Right lobe of liver (tissue), 6 donors: Measurements from ENCODE around the gene GYPE. TPM values are rescaled to one million over a fixed set of nuclear protein-coding genes. Genes with fewer than 3 reads are reported as not detected.
"Not testable (repeated sequence)": the region's sequence is repeated elsewhere in the genome, so short reads cannot be mapped to it uniquely, and the experiment has no call there.

Experiments
- ATAC-seq, 4 donors: fragments of 200-7000 bp; cut with Tn5 transposase; one replicate each; pipeline ENCODE4 v1.9.1; 2020; ENCODE audit warnings: mild to moderate bottlenecking in 4 of 4, moderate library complexity in 4 of 4
- DNase-seq, 3 donors: peaks; one replicate each; pipeline ENCODE4 v3.0.0-alpha.2; 2020
- H3K27ac ChIP-seq, 3 donors: fragments of 200-600 bp; one replicate each; pipeline ENCODE4 v1.8.0; 2022
- H3K27me3 ChIP-seq, 2 donors: fragments of 200-600 bp; one replicate each; pipeline ENCODE4 v1.8.0; 2022
- H3K36me3 ChIP-seq, 4 donors: fragments of 200-600 bp; sonication (generic) in 1 of 4; one replicate each; pipeline versions ENCODE4 v1.5.1 to v1.8.0; 2017 to 2022; ENCODE audit warnings: control low read depth in 1 of 4
- H3K4me1 ChIP-seq, 4 donors: fragments of 200-600 bp; sonication (generic) in 1 of 4; one replicate each; pipeline versions ENCODE4 v1.5.1 to v1.8.0; 2017 to 2022; ENCODE audit warnings: control low read depth in 1 of 4
- H3K4me3 ChIP-seq, 3 donors: fragments of 200-600 bp; one replicate each; pipeline ENCODE4 v1.8.0; 2022
- H3K9me3 ChIP-seq, 4 donors: fragments of 200-600 bp; sonication (generic) in 1 of 4; one replicate each; pipeline versions ENCODE4 v1.5.1 to v1.8.0; 2017 to 2022; ENCODE audit warnings: control low read depth in 1 of 4
- CTCF ChIP-seq, 4 donors: fragments of 200-600 bp in 3 of 4; fragments of 450-650 bp in 1 of 4; IDR thresholded peaks; one replicate each; pipeline versions ENCODE4 v1.5.1 to v1.8.0; 2016 to 2022; ENCODE audit warnings: antibody characterized with exemption in 4 of 4, mild to moderate bottlenecking in 2 of 4
- POLR2A ChIP-seq: fragments of 450-650 bp; IDR thresholded peaks from one replicate; pipeline ENCODE4 v1.6.1; 2017; ENCODE audit warnings: antibody characterized with exemption, mild to moderate bottlenecking
- WGBS: methylation state at CpG from one replicate; pipeline ENCODE4 v1.1.6; 2018; ENCODE audit warnings: low coverage, low lambda C conversion rate; ENCODE audit not compliant: insufficient coverage; ENCODE audit errors: missing lambda C conversion rate; 5-methylcytosine and 5-hydroxymethylcytosine counted together
- intact Hi-C, 2 donors: fragments of 100-400 bp; cut with DNase I; formaldehyde crosslinking; loops; one replicate each; pipeline versions ENCODE4 v1.11.2 to v1.14.1; 2022
- total RNA-seq, 6 experiments: library from RNA; depleted of rRNA in 2 of 6; stranded (reverse); fragments of >200 nt in 2 of 6; fragmentation: NEBNext Ultra II Directional in 3 of 6; extraction: Animal tissue kit (Norgen Biotek cat#: 25700) in 3 of 6; gene quantifications; one replicate each; pipeline versions ENCODE4 v1.1.0 to v1.2.4, GENCODE V29; 2016 to 2023
- donor health status: DM: no; HTN: yes; CAD: no.
- donor health status: DM: no; HTN: no; CAD: no.
- donor health status: DM: no; HTN: no; CAD: no.
- donor health status: DM: no; HTN: yes; CAD: no.
- donor health status: DM: no; HTN: yes; CAD: no.

GYPE gene
- total RNA-seq, 6 experiments from 2014 or later: 1.4 TPM; not detected in 5

- no peak overlapping the region for H3K27ac ChIP-seq
- H3K4me1 ChIP-seq: no peaks in the 10 kb centered on the region
- no peaks in the 10 kb centered on the region for H3K36me3 ChIP-seq
- ATAC-seq (no peak), DNase-seq (no peak)
- H3K9me3 ChIP-seq: no peaks in the 10 kb centered on the region
- no peak overlapping the region for H3K4me3 ChIP-seq
- no peaks in the 10 kb centered on the region for H3K27me3 ChIP-seq
- intact Hi-C loops: no loop called here
- WGBS: 64% methylated on average over 1 of the region's 1 CpG
- TF ChIP-seq POLR2A (no peak), CTCF (IDR thresholded peaks at IDR 0.05) (no peak)
These were observed 46.9 kb downstream of the GYPE start for GRCh38 chr4:143858456-143858855.

GRCh38 chr4:143857391-143858336 is 47.7 kb downstream of the GYPE start:
- H3K27me3 ChIP-seq, H3K27ac ChIP-seq, H3K4me1 ChIP-seq, ATAC-seq, intact Hi-C loops, DNase-seq, H3K9me3 ChIP-seq, H3K4me3 ChIP-seq, H3K36me3 ChIP-seq: not testable (repeated sequence)
- WGBS: 58% methylated on average over 6 of the region's 6 CpGs

GRCh38 chr4:143856017-143856557 is 49.3 kb downstream of the GYPE start:
- H3K36me3 ChIP-seq, H3K4me3 ChIP-seq, H3K27ac ChIP-seq, intact Hi-C loops, DNase-seq, H3K4me1 ChIP-seq, H3K9me3 ChIP-seq, ATAC-seq, H3K27me3 ChIP-seq: not testable (repeated sequence)
- 50% methylated on average over 6 of the region's 6 CpGs for WGBS

- WGBS: 53% methylated on average over 3 of the region's 4 CpGs
- ATAC-seq: not testable (repeated sequence)
These were observed 50.7 kb downstream of the GYPE start for GRCh38 chr4:143854645-143855044.

GRCh38 chr4:143849296-143849695 is 56.1 kb downstream of the GYPE start:
- 63% methylated on average over 2 of the region's 2 CpGs for WGBS

More at GRCh38 chr4:143854645-143855044, 50.7 kb downstream of the GYPE start:
- DNase-seq, H3K27ac ChIP-seq, intact Hi-C loops, H3K4me3 ChIP-seq, H3K4me1 ChIP-seq, H3K9me3 ChIP-seq, H3K36me3 ChIP-seq, H3K27me3 ChIP-seq: not testable (repeated sequence)

GRCh38 chr4:143843506-143843832 is 61.9 kb downstream of the GYPE start:
- DNase-seq, ATAC-seq, H3K4me3 ChIP-seq, H3K9me3 ChIP-seq, H3K27me3 ChIP-seq, H3K27ac ChIP-seq, intact Hi-C loops, H3K4me1 ChIP-seq, H3K36me3 ChIP-seq: not testable (repeated sequence)
- 80% methylated on average over 1 of the region's 1 CpG for WGBS

More at GRCh38 chr4:143849296-143849695, 56.1 kb downstream of the GYPE start:
- H3K9me3 ChIP-seq, ATAC-seq, H3K4me3 ChIP-seq, intact Hi-C loops, DNase-seq, H3K4me1 ChIP-seq, H3K36me3 ChIP-seq, H3K27me3 ChIP-seq, H3K27ac ChIP-seq: not testable (repeated sequence)

- intact Hi-C loops, DNase-seq, H3K27ac ChIP-seq, H3K27me3 ChIP-seq, H3K4me1 ChIP-seq, H3K9me3 ChIP-seq, ATAC-seq, H3K4me3 ChIP-seq, H3K36me3 ChIP-seq: not testable (repeated sequence)
- WGBS: 40% methylated on average over 3 of the region's 3 CpGs
These were observed 62.5 kb downstream of the GYPE start for GRCh38 chr4:143842624-143843505.

- H3K27ac ChIP-seq, H3K4me3 ChIP-seq, ATAC-seq, DNase-seq, H3K9me3 ChIP-seq, H3K4me1 ChIP-seq, intact Hi-C loops, H3K27me3 ChIP-seq, H3K36me3 ChIP-seq: not testable (repeated sequence)
- 38% methylated on average over 1 of the region's 7 CpGs for WGBS
These were observed 65.9 kb downstream of the GYPE start for GRCh38 chr4:143839413-143839812.

GRCh38 chr4:143834196-143834595 is 71.2 kb downstream of the GYPE start:
- H3K27me3 ChIP-seq, DNase-seq, H3K4me1 ChIP-seq, ATAC-seq, H3K9me3 ChIP-seq, H3K4me3 ChIP-seq, H3K27ac ChIP-seq, H3K36me3 ChIP-seq, intact Hi-C loops: not testable (repeated sequence)
- 61% methylated on average over 4 of the region's 4 CpGs for WGBS

- intact Hi-C loops: not testable (repeated sequence)
- WGBS: 76% methylated on average over 2 of the region's 2 CpGs
These were observed 71.7 kb downstream of the GYPE start for GRCh38 chr4:143833676-143834075.

More at GRCh38 chr4:143833676-143834075, 71.7 kb downstream of the GYPE start:
- H3K4me3 ChIP-seq, DNase-seq, H3K27me3 ChIP-seq, ATAC-seq, H3K27ac ChIP-seq, H3K4me1 ChIP-seq, H3K9me3 ChIP-seq, H3K36me3 ChIP-seq: not testable (repeated sequence)
